H1 (cell line): ENCODE results near the gene RIPK4. TPM values are rescaled to one million over a fixed set of nuclear protein-coding genes. Genes with fewer than 3 reads are reported as not detected.

ENCODE experiments used
- CBX8 ChIP-seq: fragments of 300-800, 300-1000 bp; sonication (generic); IDR thresholded peaks from 2 replicates; pipeline ENCODE4 v1.7.1; 2016; ENCODE audit warnings: low read depth, low read length, borderline replicate concordance
- polyA plus RNA-seq, 7 experiments: library from polyadenylated mRNA; depleted of rRNA in 3 of 7; stranded (reverse) in 5 of 7; unstranded in 2 of 7; fragments of >200 nt in 5 of 7; fragments of 200-250 nt in 2 of 7; gene quantifications; 1 replicate in 5 of 7; 2 replicates in 1 of 7; 4 replicates in 1 of 7; pipeline versions ENCODE4 v1.2.1 to v1.2.3, GENCODE V29; 2011 to 2013; ENCODE audit warnings: missing spikeins in 2 of 7, mixed read lengths in 2 of 7
- total RNA-seq: library from RNA; stranded (reverse); fragmentation: NEBNext Ultra II Directional; extraction: Animal tissue kit (Norgen Biotek cat#: 25700); gene quantifications from 2 replicates; pipeline ENCODE4 v1.2.1, GENCODE V29; 2021
- TF ChIP-seq, protein P1 (sequence below): fragments of 300-600 bp; sonication (generic); IDR thresholded peaks from 2 replicates; pipeline ENCODE4 v1.7.1; 2012; ENCODE audit warnings: low read length, moderate library complexity, mild to moderate bottlenecking, inconsistent platforms; ENCODE audit not compliant: insufficient replicate concordance

RIPK4 gene
- total and polyA plus RNA-seq, 2 of the 8 experiments (the other 6 are each of a cell fraction or from before 2014, with no cell fraction given): 2.7 to 5.6 TPM

DNA sequence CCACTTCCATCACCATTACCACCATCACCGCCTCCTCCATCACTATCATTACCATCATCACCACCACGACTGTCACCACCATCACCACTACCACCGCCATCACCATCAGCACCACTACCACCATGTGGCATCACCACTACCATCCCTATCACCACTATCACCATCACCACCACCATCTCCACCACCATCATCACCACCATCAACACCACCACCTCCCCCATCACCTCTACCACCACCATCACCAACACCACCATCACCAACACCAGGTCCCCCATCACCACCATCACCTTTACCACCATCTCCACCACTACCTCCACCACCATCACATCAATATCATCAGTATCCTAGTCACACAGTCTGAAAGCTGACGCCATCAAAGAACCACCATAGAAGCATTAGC, 39.9 kb upstream of the RIPK4 start (continued):
- TF ChIP-seq, protein P1, sequence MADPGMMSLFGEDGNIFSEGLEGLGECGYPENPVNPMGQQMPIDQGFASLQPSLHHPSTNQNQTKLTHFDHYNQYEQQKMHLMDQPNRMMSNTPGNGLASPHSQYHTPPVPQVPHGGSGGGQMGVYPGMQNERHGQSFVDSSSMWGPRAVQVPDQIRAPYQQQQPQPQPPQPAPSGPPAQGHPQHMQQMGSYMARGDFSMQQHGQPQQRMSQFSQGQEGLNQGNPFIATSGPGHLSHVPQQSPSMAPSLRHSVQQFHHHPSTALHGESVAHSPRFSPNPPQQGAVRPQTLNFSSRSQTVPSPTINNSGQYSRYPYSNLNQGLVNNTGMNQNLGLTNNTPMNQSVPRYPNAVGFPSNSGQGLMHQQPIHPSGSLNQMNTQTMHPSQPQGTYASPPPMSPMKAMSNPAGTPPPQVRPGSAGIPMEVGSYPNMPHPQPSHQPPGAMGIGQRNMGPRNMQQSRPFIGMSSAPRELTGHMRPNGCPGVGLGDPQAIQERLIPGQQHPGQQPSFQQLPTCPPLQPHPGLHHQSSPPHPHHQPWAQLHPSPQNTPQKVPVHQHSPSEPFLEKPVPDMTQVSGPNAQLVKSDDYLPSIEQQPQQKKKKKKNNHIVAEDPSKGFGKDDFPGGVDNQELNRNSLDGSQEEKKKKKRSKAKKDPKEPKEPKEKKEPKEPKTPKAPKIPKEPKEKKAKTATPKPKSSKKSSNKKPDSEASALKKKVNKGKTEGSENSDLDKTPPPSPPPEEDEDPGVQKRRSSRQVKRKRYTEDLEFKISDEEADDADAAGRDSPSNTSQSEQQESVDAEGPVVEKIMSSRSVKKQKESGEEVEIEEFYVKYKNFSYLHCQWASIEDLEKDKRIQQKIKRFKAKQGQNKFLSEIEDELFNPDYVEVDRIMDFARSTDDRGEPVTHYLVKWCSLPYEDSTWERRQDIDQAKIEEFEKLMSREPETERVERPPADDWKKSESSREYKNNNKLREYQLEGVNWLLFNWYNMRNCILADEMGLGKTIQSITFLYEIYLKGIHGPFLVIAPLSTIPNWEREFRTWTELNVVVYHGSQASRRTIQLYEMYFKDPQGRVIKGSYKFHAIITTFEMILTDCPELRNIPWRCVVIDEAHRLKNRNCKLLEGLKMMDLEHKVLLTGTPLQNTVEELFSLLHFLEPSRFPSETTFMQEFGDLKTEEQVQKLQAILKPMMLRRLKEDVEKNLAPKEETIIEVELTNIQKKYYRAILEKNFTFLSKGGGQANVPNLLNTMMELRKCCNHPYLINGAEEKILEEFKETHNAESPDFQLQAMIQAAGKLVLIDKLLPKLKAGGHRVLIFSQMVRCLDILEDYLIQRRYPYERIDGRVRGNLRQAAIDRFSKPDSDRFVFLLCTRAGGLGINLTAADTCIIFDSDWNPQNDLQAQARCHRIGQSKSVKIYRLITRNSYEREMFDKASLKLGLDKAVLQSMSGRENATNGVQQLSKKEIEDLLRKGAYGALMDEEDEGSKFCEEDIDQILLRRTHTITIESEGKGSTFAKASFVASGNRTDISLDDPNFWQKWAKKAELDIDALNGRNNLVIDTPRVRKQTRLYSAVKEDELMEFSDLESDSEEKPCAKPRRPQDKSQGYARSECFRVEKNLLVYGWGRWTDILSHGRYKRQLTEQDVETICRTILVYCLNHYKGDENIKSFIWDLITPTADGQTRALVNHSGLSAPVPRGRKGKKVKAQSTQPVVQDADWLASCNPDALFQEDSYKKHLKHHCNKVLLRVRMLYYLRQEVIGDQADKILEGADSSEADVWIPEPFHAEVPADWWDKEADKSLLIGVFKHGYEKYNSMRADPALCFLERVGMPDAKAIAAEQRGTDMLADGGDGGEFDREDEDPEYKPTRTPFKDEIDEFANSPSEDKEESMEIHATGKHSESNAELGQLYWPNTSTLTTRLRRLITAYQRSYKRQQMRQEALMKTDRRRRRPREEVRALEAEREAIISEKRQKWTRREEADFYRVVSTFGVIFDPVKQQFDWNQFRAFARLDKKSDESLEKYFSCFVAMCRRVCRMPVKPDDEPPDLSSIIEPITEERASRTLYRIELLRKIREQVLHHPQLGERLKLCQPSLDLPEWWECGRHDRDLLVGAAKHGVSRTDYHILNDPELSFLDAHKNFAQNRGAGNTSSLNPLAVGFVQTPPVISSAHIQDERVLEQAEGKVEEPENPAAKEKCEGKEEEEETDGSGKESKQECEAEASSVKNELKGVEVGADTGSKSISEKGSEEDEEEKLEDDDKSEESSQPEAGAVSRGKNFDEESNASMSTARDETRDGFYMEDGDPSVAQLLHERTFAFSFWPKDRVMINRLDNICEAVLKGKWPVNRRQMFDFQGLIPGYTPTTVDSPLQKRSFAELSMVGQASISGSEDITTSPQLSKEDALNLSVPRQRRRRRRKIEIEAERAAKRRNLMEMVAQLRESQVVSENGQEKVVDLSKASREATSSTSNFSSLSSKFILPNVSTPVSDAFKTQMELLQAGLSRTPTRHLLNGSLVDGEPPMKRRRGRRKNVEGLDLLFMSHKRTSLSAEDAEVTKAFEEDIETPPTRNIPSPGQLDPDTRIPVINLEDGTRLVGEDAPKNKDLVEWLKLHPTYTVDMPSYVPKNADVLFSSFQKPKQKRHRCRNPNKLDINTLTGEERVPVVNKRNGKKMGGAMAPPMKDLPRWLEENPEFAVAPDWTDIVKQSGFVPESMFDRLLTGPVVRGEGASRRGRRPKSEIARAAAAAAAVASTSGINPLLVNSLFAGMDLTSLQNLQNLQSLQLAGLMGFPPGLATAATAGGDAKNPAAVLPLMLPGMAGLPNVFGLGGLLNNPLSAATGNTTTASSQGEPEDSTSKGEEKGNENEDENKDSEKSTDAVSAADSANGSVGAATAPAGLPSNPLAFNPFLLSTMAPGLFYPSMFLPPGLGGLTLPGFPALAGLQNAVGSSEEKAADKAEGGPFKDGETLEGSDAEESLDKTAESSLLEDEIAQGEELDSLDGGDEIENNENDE: no peak
- no peak for TF ChIP-seq CBX8
- TF ChIP-seq, all 59 proteins: peak for 0
